Tibial artery (tissue), 4 donors: Measurements from ENCODE around the gene ADGRF3.

Experiments
- DNase-seq, 2 donors: peaks; one replicate each; pipeline ENCODE4 v3.0.0-alpha.2; 2019
- H3K27ac ChIP-seq, 2 donors: fragments of 200-600 bp; sonication (generic) in 1 of 2; 1 replicate in 1 of 2; 2 replicates in 1 of 2; pipeline ENCODE4 v1.5.1; 2018 to 2019; ENCODE audit warnings: mild to moderate bottlenecking in 1 of 2
- H3K27me3 ChIP-seq, 2 donors: fragments of 200-600 bp; sonication (generic) in 1 of 2; one replicate each; pipeline versions ENCODE4 v1.5.1 to v1.6.0; 2016 to 2019
- H3K36me3 ChIP-seq, 3 donors: fragments of 200-600 bp; sonication (generic) in 2 of 3; one replicate each; pipeline ENCODE4 v1.5.1; 2016 to 2019; ENCODE audit warnings: mild to moderate bottlenecking in 2 of 3
- H3K4me1 ChIP-seq, 4 donors: fragments of 200-600 bp; sonication (generic) in 2 of 4; 1 replicate in 3 of 4; 2 replicates in 1 of 4; pipeline ENCODE4 v1.5.1; 2016 to 2019
- H3K4me3 ChIP-seq, 2 donors: fragments of 200-600 bp; sonication (generic) in 1 of 2; 1 replicate in 1 of 2; 2 replicates in 1 of 2; pipeline ENCODE4 v1.5.1; 2018 to 2019; ENCODE audit warnings: mild to moderate bottlenecking in 2 of 2
- H3K9me3 ChIP-seq, 3 donors: fragments of 200-600 bp; sonication (generic) in 1 of 3; one replicate each; pipeline ENCODE4 v1.5.1; 2016 to 2019
- CTCF ChIP-seq, 2 experiments: fragments of 200-600 bp in 1 of 2; fragments of 450-650 bp in 1 of 2; IDR thresholded peaks; one replicate each; pipeline ENCODE4 v1.5.1; 2017 to 2019; ENCODE audit warnings: antibody characterized with exemption in 2 of 2, mild to moderate bottlenecking in 1 of 2, moderate library complexity in 1 of 2
- intact Hi-C: fragments of 100-400 bp; cut with DNase I; formaldehyde crosslinking; loops from one replicate; pipeline ENCODE4 v1.15.0; 2023; ENCODE audit warnings: low total_unique reads

ADGRF3 gene

GRCh38 chr2:26283606-26284005 lies 63.0 kb downstream of the ADGRF3 start:
- Histone ChIP-seq H3K4me3 (no peak overlapping the region), H3K27ac (no peak overlapping the region), H3K9me3 (no peaks in the 10 kb centered on the region), H3K4me1 (no peaks in the 10 kb centered on the region), H3K27me3 (no peaks in the 10 kb centered on the region), H3K36me3 (peaks cover 83 to 99% (median 85%) of the 10 kb centered on the region in 3 donors)
- intact Hi-C loops: no loop called here
- no peak for TF ChIP-seq CTCF (IDR thresholded peaks at IDR 0.05)
- no peak for DNase-seq

- Histone ChIP-seq H3K27me3 (no peaks in the 10 kb centered on the region), H3K4me1 (no peaks in the 10 kb centered on the region), H3K9me3 (no peaks in the 10 kb centered on the region), H3K4me3 (no peak overlapping the region), H3K36me3 (peaks cover 86 to 99% (median 87%) of the 10 kb centered on the region in 3 donors), H3K27ac (no peak overlapping the region)
- intact Hi-C loops: no loop called here
- TF ChIP-seq CTCF (IDR thresholded peaks at IDR 0.05): no peak
- no peak for DNase-seq
These were observed 65.4 kb downstream of the ADGRF3 start for GRCh38 chr2:26281226-26281625.

- Histone ChIP-seq H3K9me3 (no peaks in the 10 kb centered on the region), H3K4me3 (no peak overlapping the region), H3K36me3 (peaks cover 74 to 88% (median 76%) of the 10 kb centered on the region in 3 donors), H3K27me3 (no peaks in the 10 kb centered on the region), H3K4me1 (no peaks in the 10 kb centered on the region), H3K27ac (no peak overlapping the region)
- DNase-seq: no peak
- intact Hi-C loops: no loop called here
- TF ChIP-seq CTCF (IDR thresholded peaks at IDR 0.05): no peak
These were observed 66.7 kb downstream of the ADGRF3 start for GRCh38 chr2:26279886-26280285.

- DNase-seq: no peak
- intact Hi-C loops: no loop called here
- no peak overlapping the region for H3K27ac ChIP-seq
- peaks cover 44 to 56% (median 46%) of the 10 kb centered on the region in 3 donors for H3K36me3 ChIP-seq
- no peak overlapping the region for H3K4me3 ChIP-seq
- no peaks in the 10 kb centered on the region for H3K9me3 ChIP-seq
- TF ChIP-seq CTCF (IDR thresholded peaks at IDR 0.05): no peak
- no peaks in the 10 kb centered on the region for H3K27me3 ChIP-seq
- H3K4me1 ChIP-seq: peaks cover 0 to 18% (median 5%) of the 10 kb centered on the region in 4 donors
These were observed 69.9 kb downstream of the ADGRF3 start for GRCh38 chr2:26276484-26277227.

- intact Hi-C loops: no loop called here
- H3K4me3 ChIP-seq: no peak overlapping the region
- H3K27ac ChIP-seq: peak overlapping the region; percentile 58 to 59
- H3K4me1 ChIP-seq: peaks cover 0 to 18% (median 5%) of the 10 kb centered on the region in 4 donors
- DNase-seq: peak; percentile 78
- H3K36me3 ChIP-seq: peaks cover 21 to 30% (median 21%) of the 10 kb centered on the region in 3 donors
- no peak for TF ChIP-seq CTCF (IDR thresholded peaks at IDR 0.05)
- H3K27me3 ChIP-seq: no peaks in the 10 kb centered on the region
- H3K9me3 ChIP-seq: no peaks in the 10 kb centered on the region
These were observed 72.5 kb downstream of the ADGRF3 start for GRCh38 chr2:26274058-26274613.
